Kidney capillary endothelial cell (primary cell): Measurements from ENCODE around the gene CCDC157.
"Not testable (repeated sequence)": the region's sequence is repeated elsewhere in the genome, so short reads cannot be mapped to it uniquely, and the experiment has no call there.

Experiments
- DNase-seq: peaks from one replicate; pipeline ENCODE4 v3.0.0-alpha.2; 2018; ENCODE audit warnings: low spot score

CCDC157 gene

DNA sequence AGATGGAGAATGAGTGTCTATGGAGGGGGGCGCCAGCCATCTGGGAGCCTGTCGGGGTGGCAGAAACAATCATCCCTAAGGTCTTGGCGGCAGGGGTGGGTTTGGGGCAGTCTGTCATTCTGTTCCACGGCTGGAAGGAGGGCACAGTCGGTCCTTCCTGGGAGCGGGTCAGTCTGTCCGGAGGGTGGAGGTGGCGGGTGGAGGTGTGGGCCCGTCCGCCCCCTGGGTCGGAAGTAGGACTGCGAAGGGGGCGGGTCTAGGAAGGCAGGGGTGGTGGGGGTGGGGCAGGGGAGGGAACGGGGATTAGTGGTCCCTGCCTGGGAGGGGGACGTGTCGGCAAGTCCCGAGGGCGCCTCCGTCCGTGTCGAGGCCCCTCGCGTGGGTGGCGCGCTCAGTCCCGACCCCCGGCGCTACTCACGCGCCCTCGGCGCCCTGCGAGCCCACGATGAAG is 30.5 kb upstream of the CCDC157 start:
- DNase-seq, result no peak

DNA sequence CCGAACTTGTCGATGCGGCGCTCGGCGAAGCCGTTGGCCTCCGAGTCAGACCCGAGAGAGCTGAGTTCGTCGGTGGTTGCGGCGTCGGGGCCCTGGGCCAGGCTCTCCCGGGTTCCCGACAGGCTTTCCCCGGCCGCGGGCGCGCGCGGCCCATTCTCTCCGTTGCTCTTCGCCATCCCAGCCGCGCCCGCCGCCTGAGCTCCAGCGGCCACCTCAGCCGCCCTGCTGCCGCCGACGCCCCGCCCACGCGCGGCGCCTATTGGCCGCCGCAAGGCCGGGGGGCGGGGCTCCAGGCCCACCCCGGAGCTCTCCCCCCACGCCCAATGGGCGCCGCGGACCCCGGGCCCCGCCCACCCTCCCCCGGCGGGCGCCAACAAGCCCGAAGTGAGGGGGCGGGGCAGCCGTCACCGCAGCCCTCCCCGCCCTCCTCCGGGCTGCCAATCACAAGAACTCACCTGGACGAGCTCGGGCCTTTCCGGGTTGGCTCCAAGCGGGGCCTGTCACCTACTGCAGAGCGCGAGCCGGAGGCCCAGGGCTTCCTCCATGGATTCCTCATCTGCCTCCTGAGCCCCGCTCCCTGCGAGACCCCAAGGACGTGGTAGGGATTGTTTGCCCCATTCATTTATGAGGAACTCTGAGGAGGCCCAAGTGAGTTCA is 30.0 kb upstream of the CCDC157 start, which contains the start of gene TBC1D10A:
Gene TBC1D10A (minus strand): TSS at position 236 of the 657 bp plus-strand sequence. CDS start 60 bp downstream, at position 176.
- DNase-seq, result peak; percentile 90

DNA sequence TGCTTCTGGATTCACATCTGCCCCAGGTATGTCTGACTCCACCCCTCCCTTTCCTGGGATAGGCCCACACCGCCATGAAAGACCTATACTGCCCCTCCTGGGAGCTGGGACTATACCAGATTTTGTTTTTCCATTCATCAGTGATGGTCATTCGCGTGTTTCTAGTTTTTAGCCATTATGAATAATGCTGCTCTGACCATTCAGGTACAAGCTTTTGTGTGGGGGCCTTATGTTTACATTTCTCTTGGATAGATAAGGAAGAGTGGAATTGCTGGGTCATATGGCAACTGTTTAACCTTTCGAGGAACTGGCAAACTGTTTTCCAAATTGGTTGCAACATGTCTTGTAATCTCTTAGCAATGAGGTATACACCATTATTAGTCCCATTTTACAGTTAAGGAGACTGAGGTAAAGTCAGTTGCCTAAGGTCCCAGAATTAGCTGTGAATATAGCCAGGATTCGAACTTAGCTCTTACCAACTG is 28.9 kb upstream of the CCDC157 start:
- no peak for DNase-seq

DNA sequence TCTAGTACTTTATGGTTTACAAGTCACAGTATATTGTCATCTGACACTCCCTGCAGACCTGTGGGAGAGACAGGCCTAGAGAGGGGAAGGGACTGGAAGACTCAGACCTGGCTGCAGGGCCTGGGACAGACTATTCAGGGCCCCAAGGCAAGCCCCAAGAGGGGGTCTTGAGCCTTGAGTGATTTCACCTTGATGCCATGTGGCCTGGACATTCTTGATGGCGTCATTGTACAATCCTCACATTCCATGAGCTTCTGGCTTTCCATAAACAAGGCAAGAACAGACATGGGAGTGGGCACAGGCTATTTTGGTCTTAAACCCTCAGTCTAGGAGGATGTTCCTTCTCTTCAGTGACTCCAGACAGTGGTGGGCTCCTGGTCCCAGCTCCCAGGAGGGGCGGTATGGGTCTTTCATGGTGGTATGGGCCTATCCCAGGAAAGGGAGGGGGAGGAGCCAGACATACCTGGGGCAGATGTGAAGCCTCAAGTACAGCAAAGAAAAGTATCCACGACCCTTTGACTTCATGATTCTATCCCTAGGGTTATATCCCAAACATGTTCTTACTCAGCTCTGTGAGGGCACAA is 28.2 kb upstream of the CCDC157 start:
- DNase-seq, result no peak

DNA sequence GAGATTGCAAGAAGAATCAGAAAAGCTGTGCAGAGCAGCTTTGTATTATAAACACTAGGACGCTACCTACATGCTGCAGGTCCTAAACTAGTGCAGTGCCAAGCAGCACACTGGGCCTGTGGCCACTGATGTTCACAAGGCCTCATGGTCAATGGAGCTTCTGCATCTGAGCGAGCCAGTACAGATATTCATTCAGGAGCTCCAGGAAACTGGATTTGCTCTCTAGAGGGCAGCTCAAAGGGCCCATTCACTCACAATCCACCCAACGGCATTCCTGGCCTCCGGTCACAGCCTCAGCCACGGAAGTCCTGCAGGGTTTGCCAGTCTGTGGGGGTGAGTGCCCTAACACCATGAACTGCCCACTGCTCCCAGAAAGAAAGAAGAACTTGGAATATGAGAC is 24.3 kb upstream of the CCDC157 start:
- DNase-seq, result no peak

DNA sequence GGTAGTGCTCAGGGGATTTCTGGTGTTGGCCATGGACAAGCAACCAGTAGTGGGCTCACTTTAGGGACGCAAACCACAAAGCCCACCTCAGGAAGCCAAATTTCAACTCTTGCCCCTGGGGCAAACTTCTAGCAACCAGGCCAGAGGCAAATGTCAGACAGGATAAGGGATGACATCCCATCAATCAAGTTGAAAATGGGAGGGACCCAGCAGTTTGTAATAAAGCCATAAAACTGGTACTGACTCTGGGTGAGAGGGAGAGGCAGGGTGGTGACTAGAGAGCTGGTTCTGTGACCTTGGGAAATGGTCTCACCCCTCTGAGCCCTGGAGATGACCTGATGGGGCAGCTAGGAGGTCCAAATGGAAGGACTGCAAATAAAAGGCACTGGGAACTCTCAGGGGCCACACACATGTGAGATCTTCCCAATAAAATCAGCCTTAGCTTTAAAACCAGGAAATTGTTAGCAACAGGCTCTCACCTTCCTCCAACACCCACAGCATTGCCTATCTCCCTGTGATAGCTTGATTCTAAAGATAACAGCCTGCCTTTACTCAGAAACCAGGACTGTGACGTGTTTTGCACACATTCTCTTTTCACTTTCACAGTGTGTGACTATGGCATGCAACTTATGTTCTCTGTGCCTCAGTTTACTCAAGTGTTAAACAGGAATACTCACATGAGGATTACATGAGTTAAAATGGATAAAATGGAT is 23.7 kb upstream of the CCDC157 start:
- no peak for DNase-seq

DNA sequence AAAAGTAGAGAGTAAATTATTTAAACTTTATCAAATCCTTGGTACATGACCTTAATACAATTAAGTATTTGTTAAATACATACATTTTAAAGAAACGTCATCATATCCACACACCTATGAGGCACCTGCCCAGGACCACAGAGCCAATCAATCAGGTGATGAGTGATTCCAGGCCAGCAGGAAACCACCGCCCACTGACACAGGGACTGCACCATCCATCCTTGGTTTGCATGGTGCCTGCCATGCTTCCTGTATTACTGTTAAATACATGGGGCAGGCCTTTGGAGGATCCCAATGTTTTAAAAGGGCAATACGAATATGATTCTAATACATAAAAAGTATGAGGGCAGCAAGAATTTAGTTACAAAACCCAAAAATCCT is 23.1 kb upstream of the CCDC157 start:
- DNase-seq, result no peak

DNA sequence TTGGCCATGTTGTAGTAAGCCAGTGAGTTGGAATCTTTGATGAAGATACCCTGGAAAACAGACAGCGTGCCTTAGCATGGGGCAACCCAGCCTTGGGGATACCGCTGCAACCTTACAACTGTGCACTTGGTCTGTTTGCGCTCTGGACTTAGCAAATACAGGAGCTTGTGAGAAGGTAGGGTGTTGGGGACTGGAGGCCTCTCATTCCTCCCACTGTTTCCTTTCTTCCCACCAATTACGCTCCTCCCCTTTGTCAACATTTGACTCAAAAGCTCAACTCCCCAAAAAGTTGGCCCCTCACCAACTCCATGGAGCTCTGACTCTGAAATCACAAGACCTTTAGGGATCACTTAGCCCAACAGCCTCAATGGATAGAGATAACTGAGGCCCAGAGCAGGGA is 22.2 kb upstream of the CCDC157 start:
- DNase-seq, result no peak

DNA sequence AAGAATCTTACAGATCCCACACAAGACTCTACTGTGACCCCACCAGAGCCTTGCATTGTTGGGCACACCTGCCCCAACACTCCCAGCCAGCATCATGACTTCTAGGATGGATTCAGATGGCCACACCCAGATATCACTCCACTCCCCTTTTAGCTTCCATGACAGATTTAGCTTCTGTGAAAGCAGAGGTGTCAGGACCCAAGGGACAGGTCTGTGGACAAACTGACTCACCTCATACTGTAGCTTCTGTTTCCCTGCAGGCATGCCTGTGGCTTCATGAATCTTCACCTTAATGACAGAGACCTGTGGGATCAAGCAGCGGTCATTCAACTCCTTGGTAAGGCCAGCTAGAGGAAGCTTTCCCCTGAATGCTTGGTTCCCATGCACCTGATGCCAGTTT is 21.6 kb upstream of the CCDC157 start:
- no peak for DNase-seq

DNA sequence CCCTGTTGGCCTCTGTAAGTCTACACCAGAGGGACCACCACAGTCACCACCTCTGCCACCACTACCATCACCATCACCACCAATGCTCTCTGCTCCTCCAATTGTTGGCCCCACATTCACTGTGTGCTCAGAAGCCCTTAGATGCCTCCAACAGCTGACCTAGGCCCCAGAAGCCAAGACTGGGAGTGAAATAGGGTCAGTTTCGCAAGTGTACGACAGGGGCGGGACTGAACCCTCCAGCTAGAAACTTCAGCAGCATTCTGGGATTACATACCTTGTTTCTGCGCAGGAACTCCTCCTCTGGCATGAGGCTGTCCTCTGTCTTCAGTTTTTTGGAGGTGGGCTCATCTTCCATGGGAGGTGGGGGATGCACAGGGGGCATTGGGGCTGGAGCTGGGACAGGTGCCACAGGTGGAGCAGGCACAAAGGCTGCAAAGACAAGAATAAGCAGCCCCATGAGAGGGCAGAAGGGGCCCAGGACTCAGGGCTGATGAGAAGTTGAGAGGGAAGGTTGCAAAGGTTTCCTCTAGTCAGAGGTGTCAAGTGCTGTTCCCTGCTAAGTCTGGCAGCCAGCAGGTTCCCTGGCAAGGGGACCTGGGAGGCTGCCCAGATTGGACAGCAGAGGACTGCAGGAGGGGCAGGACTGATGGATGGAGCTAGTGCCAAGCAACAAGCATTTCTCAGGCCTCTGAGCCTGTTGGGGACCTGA is 19.9 kb upstream of the CCDC157 start:
- no peak for DNase-seq

DNA sequence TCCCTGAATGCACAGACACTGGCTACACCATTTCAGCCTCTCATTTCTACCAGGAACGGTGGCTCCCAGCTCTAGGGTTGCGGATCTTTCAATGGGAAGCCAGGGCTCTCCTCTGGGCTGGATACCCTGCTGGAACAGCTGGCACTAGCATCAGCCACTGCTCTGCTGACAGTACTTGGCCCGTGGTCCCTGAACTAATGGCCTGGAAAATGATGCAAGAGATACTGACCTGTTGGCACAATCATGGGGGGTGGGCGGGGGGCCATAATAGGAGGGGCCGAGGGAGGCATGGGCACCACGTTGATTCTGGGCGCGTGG is 19.4 kb upstream of the CCDC157 start:
- no peak for DNase-seq

DNA sequence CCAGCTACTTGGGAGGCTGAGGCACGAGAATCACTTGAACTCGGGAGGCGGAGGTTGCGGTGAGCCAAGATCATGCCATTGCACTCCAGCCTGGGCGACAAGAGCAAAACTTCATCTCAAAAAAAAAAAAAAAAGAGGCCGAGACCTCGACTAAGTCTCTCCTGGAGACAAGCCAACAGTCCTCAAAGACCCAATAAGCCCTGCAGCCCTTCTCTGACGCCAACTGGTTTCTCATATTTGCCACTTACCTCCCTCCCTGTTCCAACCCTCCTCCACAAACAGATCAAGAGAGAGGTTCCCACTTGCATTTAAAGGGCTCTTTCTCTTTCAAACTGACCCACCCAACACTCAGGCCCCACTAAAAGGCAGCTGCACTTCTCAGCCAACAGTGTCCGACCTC is 18.5 kb upstream of the CCDC157 start:
- not testable (repeated sequence) for DNase-seq

DNA sequence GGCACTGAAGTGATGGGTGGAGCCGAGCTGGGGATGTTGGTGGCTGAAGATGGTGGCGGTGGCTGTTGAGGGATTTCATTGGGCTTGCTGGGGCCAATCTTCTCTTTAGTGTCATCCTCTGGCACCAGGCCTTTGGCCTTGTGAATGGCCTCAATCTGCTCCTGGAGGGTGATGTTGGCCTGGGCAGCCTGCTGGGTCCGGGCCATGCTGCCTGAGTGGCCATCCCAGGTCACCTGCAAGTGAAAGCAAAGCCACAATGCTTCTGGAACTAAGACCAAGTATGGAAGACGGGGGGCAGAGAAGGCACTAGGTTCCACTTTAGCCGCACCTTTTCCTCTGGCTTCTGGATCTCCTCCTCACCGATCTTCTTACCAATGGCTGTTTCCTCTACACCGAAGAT is 18.0 kb upstream of the CCDC157 start:
- no peak for DNase-seq

DNA sequence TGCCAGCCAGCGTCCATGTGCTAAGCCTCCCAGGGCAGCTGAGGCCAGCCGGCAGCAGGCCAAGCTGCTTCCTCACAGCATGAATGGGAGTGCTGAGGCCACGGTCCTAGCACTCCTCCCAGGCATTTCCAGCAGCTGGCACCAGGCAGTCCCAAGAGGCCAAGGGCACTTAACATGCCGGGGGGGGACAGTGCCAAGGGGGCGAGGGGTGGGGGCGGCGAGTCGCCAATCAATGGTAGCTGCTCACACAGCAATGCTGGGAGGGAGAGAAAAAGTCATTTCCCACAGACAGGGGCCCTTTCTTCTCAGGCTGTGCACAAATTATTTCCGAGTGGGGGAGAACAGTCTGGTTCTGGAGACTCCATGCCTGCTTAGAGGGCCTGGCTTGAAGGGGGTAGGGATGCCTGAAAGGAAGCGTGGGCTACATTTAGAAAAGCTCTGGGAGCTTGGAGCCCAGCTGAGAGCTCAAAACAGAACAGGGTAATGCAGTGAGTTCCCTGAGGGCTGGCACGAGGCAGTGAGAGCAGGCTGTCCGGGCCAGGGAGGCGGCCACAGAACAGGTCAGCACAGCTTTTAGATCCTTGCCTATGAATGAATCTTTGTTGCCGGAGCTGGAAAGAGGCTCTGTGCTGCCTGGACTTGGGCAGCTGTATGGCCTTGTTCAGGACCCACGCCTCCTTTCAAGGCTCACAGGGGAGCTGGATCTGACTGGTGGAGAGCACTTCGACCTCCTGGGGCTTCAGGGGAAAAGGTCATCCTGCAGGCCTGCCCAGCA is 15.7 kb upstream of the CCDC157 start:
- no peak for DNase-seq

DNA sequence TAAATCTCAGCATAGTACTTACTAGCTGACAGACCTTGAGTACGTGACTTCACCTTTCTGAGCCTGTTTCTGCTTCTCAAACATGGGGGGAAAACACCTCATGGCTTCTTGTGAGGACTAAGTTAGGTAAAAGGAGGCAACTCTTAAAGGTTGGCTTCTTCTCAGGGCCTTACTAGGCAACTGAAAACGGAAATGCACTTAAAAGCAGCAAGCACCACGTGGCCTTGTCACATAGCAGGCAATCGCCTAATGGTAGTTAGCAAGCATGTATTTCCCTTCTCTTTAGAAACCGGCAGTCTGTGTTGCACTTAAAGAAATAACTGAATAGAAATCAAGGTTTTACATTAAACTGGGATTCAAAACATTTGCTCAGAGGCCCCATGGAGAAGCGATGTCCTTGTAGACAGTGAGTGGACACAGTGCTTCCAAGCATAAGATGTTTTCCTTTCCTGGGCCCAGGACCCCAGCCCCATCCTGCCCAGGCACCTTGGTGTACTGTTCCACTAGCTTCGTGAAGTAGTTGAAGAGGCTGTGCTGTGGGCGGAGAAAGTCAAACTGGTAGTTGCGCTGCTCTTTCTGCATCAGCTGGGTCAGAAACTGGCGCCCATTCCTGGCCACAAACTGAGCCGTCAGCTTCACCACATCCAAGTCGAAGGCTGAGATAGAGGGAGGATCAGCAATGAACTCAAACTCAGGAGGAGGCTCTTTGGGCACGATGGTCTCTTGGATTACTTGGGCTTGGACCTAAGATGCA is 12.2 kb upstream of the CCDC157 start:
- DNase-seq, result no peak

DNA sequence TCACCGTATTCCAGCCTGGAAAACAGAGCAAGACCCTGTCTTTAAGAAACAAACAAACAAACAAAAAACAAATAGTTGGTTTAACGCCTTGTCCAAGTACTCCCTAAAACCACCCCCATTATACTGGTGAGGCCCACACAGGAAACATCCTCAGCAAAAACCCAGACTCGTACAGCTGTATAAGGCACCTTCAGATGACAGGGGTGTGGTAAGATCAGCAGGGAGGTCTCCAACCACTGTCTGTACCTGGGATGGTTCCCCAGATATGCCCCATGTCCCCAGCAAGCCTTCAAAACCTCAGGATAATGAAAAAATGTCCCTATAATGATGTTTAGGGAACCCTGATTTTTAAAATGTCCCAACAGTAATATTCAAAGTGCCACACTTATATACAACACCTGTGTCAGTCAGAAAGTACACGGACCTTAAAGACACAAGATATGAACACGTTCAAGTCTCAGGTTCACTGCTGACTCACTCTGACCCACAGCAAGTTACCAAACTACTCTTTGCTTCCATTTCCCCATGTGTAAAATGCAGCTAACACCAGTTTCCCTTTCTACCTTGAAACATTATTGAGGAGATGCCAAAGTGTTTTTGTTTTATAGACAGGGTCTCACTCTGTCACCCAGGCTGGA is 9.4 kb upstream of the CCDC157 start:
- no peak for DNase-seq

DNA sequence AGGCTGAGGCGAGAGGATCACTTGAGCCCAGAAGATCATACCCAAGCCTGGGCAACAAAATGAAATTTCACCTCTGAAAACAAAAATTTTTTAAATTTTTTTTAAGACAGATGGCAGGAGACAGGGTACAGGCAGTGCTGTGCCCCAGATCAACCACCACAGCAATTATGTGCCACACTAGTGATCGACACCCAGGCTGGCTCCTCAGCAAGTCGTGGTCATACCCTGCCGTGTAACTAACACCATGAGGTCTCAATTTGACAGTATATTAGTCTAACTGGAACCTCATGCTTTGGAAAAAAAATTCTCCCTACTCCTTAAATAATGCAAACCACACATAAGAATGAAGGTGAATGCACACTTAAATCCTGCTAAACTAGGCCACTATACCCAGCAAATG is 8.4 kb upstream of the CCDC157 start:
- DNase-seq, result no peak

DNA sequence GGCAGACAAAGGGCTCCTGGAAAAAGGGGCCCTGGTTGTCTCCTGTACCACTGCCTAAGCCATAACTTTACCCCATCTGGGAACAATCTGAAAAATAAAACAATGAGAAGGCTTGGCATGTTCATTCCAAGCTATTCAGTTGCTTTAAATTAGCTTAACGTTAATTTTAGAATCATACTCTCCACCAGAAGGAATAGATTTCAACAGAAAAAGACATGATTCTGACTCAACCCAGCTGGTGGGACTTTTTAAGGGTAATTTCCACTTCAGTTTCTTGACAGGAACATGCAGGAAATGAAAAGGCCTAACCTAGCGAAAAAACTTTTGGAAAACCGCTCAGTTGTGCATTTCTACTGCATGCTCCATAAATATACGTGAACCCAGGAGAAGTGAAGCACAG is 8.0 kb upstream of the CCDC157 start:
- no peak for DNase-seq

DNA sequence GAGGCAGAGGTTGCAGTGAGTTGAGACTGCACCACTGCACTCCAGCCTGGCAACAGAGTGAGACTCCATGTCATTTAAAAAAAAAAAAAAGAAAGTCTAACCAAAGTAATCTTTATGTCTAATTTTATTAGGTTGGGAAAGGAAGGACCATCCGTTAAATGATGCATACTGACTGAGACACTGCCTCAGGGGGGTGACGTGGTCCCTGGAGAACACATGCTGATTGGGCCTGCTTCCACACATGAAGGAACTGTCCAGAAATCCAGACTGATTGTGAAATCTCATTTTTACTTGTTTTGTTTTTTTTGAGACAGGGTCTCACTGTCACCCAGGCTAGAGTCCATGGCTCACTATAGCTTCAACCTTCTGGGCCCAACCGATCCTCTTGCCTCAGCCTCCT is 5.6 kb upstream of the CCDC157 start:
- DNase-seq, result no peak

DNA sequence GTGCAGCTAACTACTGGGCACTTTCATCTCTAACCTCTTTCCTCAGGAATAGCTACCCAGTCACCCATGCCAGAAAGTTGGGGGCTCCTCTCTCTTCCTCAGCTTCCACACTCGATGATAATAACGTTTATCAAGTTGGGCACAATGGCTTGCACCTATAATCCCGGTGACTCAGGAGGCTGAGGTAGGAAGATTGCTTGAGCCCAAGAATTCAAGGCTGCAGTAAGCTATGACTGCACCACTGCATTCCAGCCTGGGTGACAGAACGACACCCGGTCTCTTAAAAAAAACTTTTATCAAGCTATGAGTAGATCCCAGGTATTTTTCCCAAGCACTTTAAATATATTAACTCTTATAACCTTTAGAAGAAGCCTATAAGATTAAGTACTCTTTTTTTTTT is 2.2 kb upstream of the CCDC157 start:
- no peak for DNase-seq

DNA sequence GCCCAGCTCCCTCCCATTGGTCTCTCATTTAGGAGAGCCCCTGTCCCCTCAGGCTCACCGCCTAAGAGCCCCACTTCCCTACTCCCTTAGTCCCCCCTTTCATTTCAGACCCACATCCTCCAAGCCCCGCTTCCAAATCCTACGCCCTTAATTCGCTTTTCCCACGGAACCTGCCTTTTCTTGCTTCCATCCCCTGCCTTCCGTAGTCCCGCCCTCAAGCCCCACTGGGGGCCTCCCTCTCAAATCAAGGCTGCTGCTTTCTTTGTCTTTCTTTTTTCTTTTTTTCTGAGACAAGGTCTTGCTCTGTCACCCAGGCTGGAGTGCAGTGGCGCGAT is 396 bp downstream of the CCDC157 start:
- no peak for DNase-seq
